ENCODE data around the gene DNAH17.

The DNAH17 gene

GRCh38 chr17:78478757-78479297 is 98.4 kb downstream of the DNAH17 start:
- ATAC-seq (ENCODE audit: low read depth) = no peak
- no peak for DNase-seq (ENCODE audit: low spot score)
- H3K36me3 ChIP-seq (ENCODE audit: low read depth) = no peaks in the 10 kb centered on the region
- H3K27ac ChIP-seq (ENCODE audit: poor library complexity, severe bottlenecking) = no peak overlapping the region
- no peaks in the 10 kb centered on the region for H3K4me1 ChIP-seq (ENCODE audit: insufficient read depth, poor library complexity, severe bottlenecking)
- no peaks in the 10 kb centered on the region for H3K27me3 ChIP-seq (ENCODE audit: insufficient read depth, poor library complexity, severe bottlenecking)
- no peak for TF ChIP-seq CTCF (IDR thresholded peaks at IDR 0.05; ENCODE audit: poor library complexity, severe bottlenecking)
- no peaks in the 10 kb centered on the region for H3K9me3 ChIP-seq (ENCODE audit: severe bottlenecking)
- H3K4me3 ChIP-seq (ENCODE audit: severe bottlenecking) = no peak overlapping the region

DNA sequence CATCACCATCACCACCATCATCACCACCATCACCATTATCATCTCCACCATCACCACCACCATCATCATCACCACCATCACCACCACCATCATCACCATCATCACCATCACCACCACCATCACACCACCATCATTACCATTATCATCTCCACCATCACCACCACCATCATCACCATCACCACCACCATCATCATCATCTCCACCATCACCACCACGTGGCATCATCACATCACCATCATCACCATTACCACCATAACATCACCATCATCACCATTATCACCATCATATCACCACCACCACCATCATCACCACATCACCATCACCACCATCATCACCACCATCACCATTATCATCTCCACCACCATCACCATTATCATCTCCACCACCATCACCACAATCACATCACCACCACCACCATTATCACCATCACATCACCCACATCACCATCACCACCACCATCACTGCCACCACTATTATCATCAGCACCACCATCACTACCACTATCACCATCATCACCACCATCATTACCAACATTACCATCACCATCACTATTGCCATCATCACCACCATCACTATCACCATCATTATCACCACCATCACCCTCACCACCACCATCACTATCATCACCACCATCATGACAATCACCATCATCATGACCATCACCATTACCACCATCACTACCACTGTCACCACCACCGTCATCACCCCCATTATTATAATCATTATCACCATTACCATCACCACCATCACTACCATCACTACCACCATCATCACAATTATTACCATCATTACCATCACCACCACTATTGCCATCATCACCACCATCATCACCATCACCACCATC is 99.1 kb downstream of the DNAH17 start:
- TF ChIP-seq CTCF (IDR thresholded peaks at IDR 0.05; ENCODE audit: poor library complexity, severe bottlenecking) = no peak
- no peaks in the 10 kb centered on the region for H3K9me3 ChIP-seq (ENCODE audit: severe bottlenecking)
- ATAC-seq (ENCODE audit: low read depth) (no peak), DNase-seq (ENCODE audit: low spot score) (no peak)
- no peak overlapping the region for H3K27ac ChIP-seq (ENCODE audit: poor library complexity, severe bottlenecking)
- H3K27me3 ChIP-seq (ENCODE audit: insufficient read depth, poor library complexity, severe bottlenecking) = no peaks in the 10 kb centered on the region
- no peak overlapping the region for H3K4me3 ChIP-seq (ENCODE audit: severe bottlenecking)
- H3K36me3 ChIP-seq (ENCODE audit: low read depth) = no peaks in the 10 kb centered on the region
- H3K4me1 ChIP-seq (ENCODE audit: insufficient read depth, poor library complexity, severe bottlenecking) = no peaks in the 10 kb centered on the region

GRCh38 chr17:78476973-78477372 is 100.2 kb downstream of the DNAH17 start:
- TF ChIP-seq CTCF (IDR thresholded peaks at IDR 0.05; ENCODE audit: poor library complexity, severe bottlenecking) = no peak
- no peaks in the 10 kb centered on the region for H3K4me1 ChIP-seq (ENCODE audit: insufficient read depth, poor library complexity, severe bottlenecking)
- DNase-seq (ENCODE audit: low spot score) (no peak), ATAC-seq (ENCODE audit: low read depth) (peak; percentile 29; the same call in 1 of the 3 replicates)
- H3K9me3 ChIP-seq (ENCODE audit: severe bottlenecking) = no peaks in the 10 kb centered on the region
- H3K27me3 ChIP-seq (ENCODE audit: insufficient read depth, poor library complexity, severe bottlenecking) = no peaks in the 10 kb centered on the region
- no peaks in the 10 kb centered on the region for H3K36me3 ChIP-seq (ENCODE audit: low read depth)
- no peak overlapping the region for H3K27ac ChIP-seq (ENCODE audit: poor library complexity, severe bottlenecking)
- H3K4me3 ChIP-seq (ENCODE audit: severe bottlenecking) = no peak overlapping the region

DNA sequence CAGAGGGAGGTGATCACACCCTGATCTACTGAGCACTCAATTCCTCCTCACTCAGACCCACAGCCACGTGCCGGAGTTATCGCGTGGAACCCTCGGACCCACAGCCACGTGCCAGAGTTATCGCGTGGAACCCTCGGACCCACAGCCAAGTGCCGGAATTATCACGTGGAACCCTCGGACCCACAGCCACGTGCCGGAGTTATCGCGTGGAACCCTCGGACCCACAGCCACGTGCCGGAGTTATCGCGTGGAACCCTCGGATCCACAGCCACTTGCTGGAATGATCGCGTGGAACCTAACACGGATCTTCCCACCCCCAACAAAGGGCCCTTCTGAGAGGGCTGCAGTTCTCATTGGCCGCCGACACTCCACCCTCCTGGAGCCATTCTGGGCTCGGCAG is 101.0 kb downstream of the DNAH17 start:
- Histone ChIP-seq H3K9me3 (ENCODE audit: severe bottlenecking) (no peaks in the 10 kb centered on the region), H3K27me3 (ENCODE audit: insufficient read depth, poor library complexity, severe bottlenecking) (no peaks in the 10 kb centered on the region), H3K4me1 (ENCODE audit: insufficient read depth, poor library complexity, severe bottlenecking) (no peaks in the 10 kb centered on the region), H3K4me3 (ENCODE audit: severe bottlenecking) (no peak overlapping the region), H3K36me3 (ENCODE audit: low read depth) (no peaks in the 10 kb centered on the region), H3K27ac (ENCODE audit: poor library complexity, severe bottlenecking) (no peak overlapping the region)
- no peak for TF ChIP-seq CTCF (IDR thresholded peaks at IDR 0.05; ENCODE audit: poor library complexity, severe bottlenecking)
- ATAC-seq (ENCODE audit: low read depth) = no peak
- DNase-seq (ENCODE audit: low spot score) = no peak

DNA sequence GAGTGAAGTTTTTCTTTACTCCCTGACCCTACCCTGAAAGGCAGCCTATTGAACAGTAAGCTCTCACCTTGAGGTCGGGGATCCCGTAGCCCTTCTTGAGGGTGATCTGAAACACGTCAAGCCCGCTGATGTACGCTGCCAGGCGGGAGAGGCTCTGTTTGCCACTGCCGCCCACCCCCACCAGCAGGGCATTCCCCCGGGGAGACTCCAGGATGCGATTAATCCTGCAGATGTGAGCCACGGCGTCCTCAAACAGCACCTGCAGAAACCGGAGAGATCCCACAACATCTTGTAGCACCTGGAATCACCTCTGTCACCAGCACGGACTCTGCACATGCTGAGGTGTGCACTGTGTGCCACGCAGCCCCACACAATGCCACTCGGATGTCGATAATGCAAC is 102.0 kb downstream of the DNAH17 start:
- Histone ChIP-seq H3K36me3 (ENCODE audit: low read depth) (no peaks in the 10 kb centered on the region), H3K9me3 (ENCODE audit: severe bottlenecking) (no peaks in the 10 kb centered on the region), H3K27ac (ENCODE audit: poor library complexity, severe bottlenecking) (no peak overlapping the region), H3K4me3 (ENCODE audit: severe bottlenecking) (no peak overlapping the region), H3K27me3 (ENCODE audit: insufficient read depth, poor library complexity, severe bottlenecking) (no peaks in the 10 kb centered on the region), H3K4me1 (ENCODE audit: insufficient read depth, poor library complexity, severe bottlenecking) (no peaks in the 10 kb centered on the region)
- TF ChIP-seq CTCF (IDR thresholded peaks at IDR 0.05; ENCODE audit: poor library complexity, severe bottlenecking) = no peak
- no peak for ATAC-seq (ENCODE audit: low read depth)
- DNase-seq (ENCODE audit: low spot score) = no peak

Data from RWPE2 (cell line).